GM10248 (cell line): ENCODE measurements around the gene NDST1.

Experiments
- CTCF ChIA-PET: fragments of 300-600 bp; sonication (Branson Sonifier 250); formaldehyde crosslinking; extraction: SDS; loops from one replicate; lab custom pipeline; 2021; ENCODE audit warnings: antibody characterized with exemption; lab: Yijun Ruan, JAX
- POLR2A ChIA-PET: fragments of 350-650 bp; sonication (Branson Sonifier 250); formaldehyde crosslinking; extraction: SDS; loops from one replicate; lab custom pipeline; 2020; ENCODE audit warnings: antibody characterized with exemption; lab: Yijun Ruan, JAX
- DNase-seq: peaks from one replicate; pipeline ENCODE4 v3.0.0; 2012; ENCODE audit errors: extremely low spot score
- CTCF ChIP-seq: IDR thresholded peaks from 2 replicates; pipeline ENCODE4 v1.5.1; 2012; ENCODE audit warnings: mild to moderate bottlenecking, low read depth; ENCODE audit errors: extremely low read depth, missing control alignments, control extremely low read depth

NDST1 gene

GRCh38 chr5:150570333-150570732, 62.4 kb downstream of the NDST1 start:
- ChIA-PET POLR2A (no interaction called here), CTCF (interaction anchor here (1.3 to 2.3 kb wide), 3 partner anchors 9 to 13 kb away, joined by 3 to 9 read pairs (median 6); no protein-coding TSS in a partner anchor)
- no peak for DNase-seq
- no peak for TF ChIP-seq CTCF

GRCh38 chr5:150571836-150572235, 63.9 kb downstream of the NDST1 start:
- no peak for TF ChIP-seq CTCF
- CTCF ChIA-PET = interaction anchor here (1.1 kb wide), 1 partner anchor 11 kb away, joined by 4 read pairs; no protein-coding TSS in a partner anchor
- POLR2A ChIA-PET = no interaction called here

GRCh38 chr5:150573216-150573615, 65.3 kb downstream of the NDST1 start:
- ChIA-PET CTCF (interaction anchor here (0.7 to 3.1 kb wide), 5 partner anchors 10 to 114 kb away, joined by 3 to 18 read pairs (median 3); no protein-coding TSS in a partner anchor), POLR2A (no interaction called here)
- TF ChIP-seq CTCF = no peak
- no peak for DNase-seq

More at GRCh38 chr5:150571836-150572235, 63.9 kb downstream of the NDST1 start:
- DNase-seq = no peak

- no peak for DNase-seq
- ChIA-PET POLR2A (no interaction called here), CTCF (interaction anchor here (0.9 to 3.1 kb wide), 7 partner anchors 9 to 127 kb away, joined by 3 to 18 read pairs (median 3); partner anchors contain the start of gene RBM22)
- no peak for TF ChIP-seq CTCF
These were observed 66.2 kb downstream of the NDST1 start for GRCh38 chr5:150573867-150574817.

- CTCF ChIA-PET = interaction anchor here (0.9 to 3.1 kb wide), 7 partner anchors 8 to 272 kb away, joined by 3 to 18 read pairs (median 4); partner anchors contain the start of genes IRGM and RBM22
- POLR2A ChIA-PET = no interaction called here
- no peak for DNase-seq
- TF ChIP-seq CTCF = no peak
These were observed 67.1 kb downstream of the NDST1 start for GRCh38 chr5:150574818-150575547.

GRCh38 chr5:150575745-150576448, 68.0 kb downstream of the NDST1 start:
- no peak for DNase-seq
- no peak for TF ChIP-seq CTCF
- CTCF ChIA-PET = interaction anchor here (0.8 to 3.1 kb wide), 6 partner anchors 15 to 271 kb away, joined by 3 to 18 read pairs (median 4); partner anchors contain the start of genes IRGM and RBM22
- POLR2A ChIA-PET = no interaction called here
